Peyer's patch (tissue), 4 donors: ENCODE measurements around the gene KPNA5. TPM values are rescaled to one million over a fixed set of nuclear protein-coding genes. Genes with fewer than 3 reads are reported as not detected.
"Not testable (repeated sequence)": the region's sequence is repeated elsewhere in the genome, so short reads cannot be mapped to it uniquely, and the experiment has no call there.

Experiments
- DNase-seq, 3 donors: peaks; one replicate each; pipeline ENCODE4 v3.0.0-alpha.2; 2017 to 2019
- H3K27ac ChIP-seq, 4 donors: fragments of 200-600 bp; sonication (generic); one replicate each; pipeline ENCODE4 v1.5.1; 2016 to 2019
- H3K27me3 ChIP-seq, 2 donors: fragments of 200-600 bp; sonication (generic); one replicate each; pipeline ENCODE4 v1.5.1; 2019
- H3K36me3 ChIP-seq, 3 donors: fragments of 200-600 bp; sonication (generic); one replicate each; pipeline ENCODE4 v1.5.1; 2016 to 2019
- H3K4me1 ChIP-seq, 4 donors: fragments of 200-600 bp; sonication (generic); one replicate each; pipeline ENCODE4 v1.5.1; 2016 to 2019
- H3K4me3 ChIP-seq, 4 donors: fragments of 200-600 bp; sonication (generic); 1 replicate in 3 of 4; 2 replicates in 1 of 4; pipeline ENCODE4 v1.5.1; 2016 to 2019; ENCODE audit warnings: mild to moderate bottlenecking in 1 of 4
- H3K9me3 ChIP-seq, 4 donors: fragments of 200-600 bp; sonication (generic); one replicate each; pipeline ENCODE4 v1.5.1; 2016 to 2019; ENCODE audit warnings: mild to moderate bottlenecking in 1 of 4
- POLR2A ChIP-seq, 2 donors: fragments of 450-650 bp; IDR thresholded peaks; one replicate each; pipeline ENCODE4 v1.5.1; 2017; ENCODE audit warnings: antibody characterized with exemption in 2 of 2, mild to moderate bottlenecking in 2 of 2, moderate library complexity in 2 of 2
- total RNA-seq, 4 donors: library from RNA; depleted of rRNA; stranded (reverse); fragments of >200 nt; gene quantifications; one replicate each; pipeline ENCODE4 v1.1.0, GENCODE V29; 2016
- TF ChIP-seq, protein P1 (sequence below), 6 experiments: fragments of 450-650 bp in 4 of 6; fragments of 200-600 bp in 2 of 6; sonication (generic) in 1 of 6; IDR thresholded peaks; one replicate each; pipeline ENCODE4 v1.5.1; 2017 to 2019; ENCODE audit warnings: antibody characterized with exemption in 6 of 6, mild to moderate bottlenecking in 3 of 6, moderate library complexity in 1 of 6

The KPNA5 gene
- total RNA-seq, 4 donors from 2014 or later: 2.8 to 15.7 (median 3.2) TPM

DNA sequence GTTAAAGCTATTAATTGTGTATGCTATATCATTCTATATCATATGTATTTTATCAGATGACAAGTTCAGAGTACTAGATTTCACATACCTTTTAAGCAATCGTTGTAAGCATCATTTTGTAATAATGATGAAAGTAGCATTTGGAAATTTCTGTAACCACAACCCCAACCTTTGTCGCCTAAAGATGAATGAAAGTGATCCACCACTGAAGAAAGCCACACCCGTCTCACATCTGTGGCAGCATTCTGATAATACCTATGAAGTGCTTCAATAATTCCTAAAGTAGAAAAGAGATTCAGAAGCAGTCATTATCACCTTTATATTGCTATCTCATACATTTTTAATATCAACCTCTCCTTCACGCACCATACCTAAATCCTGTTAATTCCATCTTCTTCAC is 29.1 kb upstream of the KPNA5 start:
- Histone ChIP-seq H3K27ac (no peak overlapping the region), H3K27me3 (no peaks in the 10 kb centered on the region), H3K4me3 (no peak overlapping the region), H3K9me3 (no peaks in the 10 kb centered on the region), H3K4me1 (no peaks in the 10 kb centered on the region), H3K36me3 (peaks cover 0 to 27% (median 0%) of the 10 kb centered on the region in 3 donors)
- DNase-seq: no peak
- TF ChIP-seq, protein P1, sequence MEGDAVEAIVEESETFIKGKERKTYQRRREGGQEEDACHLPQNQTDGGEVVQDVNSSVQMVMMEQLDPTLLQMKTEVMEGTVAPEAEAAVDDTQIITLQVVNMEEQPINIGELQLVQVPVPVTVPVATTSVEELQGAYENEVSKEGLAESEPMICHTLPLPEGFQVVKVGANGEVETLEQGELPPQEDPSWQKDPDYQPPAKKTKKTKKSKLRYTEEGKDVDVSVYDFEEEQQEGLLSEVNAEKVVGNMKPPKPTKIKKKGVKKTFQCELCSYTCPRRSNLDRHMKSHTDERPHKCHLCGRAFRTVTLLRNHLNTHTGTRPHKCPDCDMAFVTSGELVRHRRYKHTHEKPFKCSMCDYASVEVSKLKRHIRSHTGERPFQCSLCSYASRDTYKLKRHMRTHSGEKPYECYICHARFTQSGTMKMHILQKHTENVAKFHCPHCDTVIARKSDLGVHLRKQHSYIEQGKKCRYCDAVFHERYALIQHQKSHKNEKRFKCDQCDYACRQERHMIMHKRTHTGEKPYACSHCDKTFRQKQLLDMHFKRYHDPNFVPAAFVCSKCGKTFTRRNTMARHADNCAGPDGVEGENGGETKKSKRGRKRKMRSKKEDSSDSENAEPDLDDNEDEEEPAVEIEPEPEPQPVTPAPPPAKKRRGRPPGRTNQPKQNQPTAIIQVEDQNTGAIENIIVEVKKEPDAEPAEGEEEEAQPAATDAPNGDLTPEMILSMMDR (IDR thresholded peaks at IDR 0.05): no peak
- no peak for TF ChIP-seq POLR2A (IDR thresholded peaks at IDR 0.05)

DNA sequence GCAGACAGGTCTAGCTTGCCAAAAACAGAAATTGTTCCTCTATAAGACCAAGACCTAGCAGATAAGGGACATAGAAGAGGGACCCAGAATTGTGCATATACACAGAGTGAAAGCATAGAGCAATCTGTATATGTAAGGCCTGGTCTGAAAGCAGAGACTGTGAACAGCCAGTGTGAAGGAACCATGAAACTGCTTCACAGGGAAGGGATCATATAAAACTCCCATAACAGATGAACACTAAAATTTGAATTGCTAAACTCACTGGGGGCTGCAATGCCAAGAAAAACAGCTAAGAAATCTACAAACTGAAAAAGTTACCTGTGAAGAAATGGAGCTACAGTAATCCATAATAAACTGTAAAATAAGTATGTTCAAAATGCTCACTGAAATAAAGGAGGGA is 19.4 kb upstream of the KPNA5 start:
- H3K9me3 ChIP-seq: no peaks in the 10 kb centered on the region
- peaks cover 0 to 19% (median 3%) of the 10 kb centered on the region in 4 donors for H3K4me1 ChIP-seq
- no peak overlapping the region for H3K27ac ChIP-seq
- H3K36me3 ChIP-seq: peaks cover 0 to 22% (median 0%) of the 10 kb centered on the region in 3 donors
- no peak overlapping the region for H3K4me3 ChIP-seq
- DNase-seq: no peak
- TF ChIP-seq POLR2A (IDR thresholded peaks at IDR 0.05): no peak
- TF ChIP-seq, protein P1 (IDR thresholded peaks at IDR 0.05): no peak
- no peaks in the 10 kb centered on the region for H3K27me3 ChIP-seq

DNA sequence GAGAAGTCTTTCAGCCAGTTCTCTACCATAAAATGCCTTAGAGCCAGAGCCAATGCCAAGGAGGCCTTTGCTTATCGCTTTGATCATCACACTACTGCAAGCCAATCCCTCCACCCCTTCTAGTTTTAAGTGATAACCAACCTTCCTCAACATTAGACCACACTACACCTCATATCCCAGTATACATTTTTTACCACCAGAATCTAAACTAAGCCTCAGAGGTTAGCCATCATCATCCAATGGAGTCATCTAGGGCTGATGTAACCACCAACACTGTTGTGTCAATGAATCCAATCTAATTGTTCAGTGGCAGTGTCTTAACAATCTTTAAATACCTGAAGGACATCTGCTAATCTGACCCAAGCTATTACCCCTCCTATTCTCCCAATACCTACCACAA is 18.8 kb upstream of the KPNA5 start:
- TF ChIP-seq POLR2A (IDR thresholded peaks at IDR 0.05): no peak
- TF ChIP-seq, protein P1 (IDR thresholded peaks at IDR 0.05): no peak
- Histone ChIP-seq H3K9me3 (no peaks in the 10 kb centered on the region), H3K4me3 (no peak overlapping the region), H3K4me1 (peaks cover 0 to 26% (median 5%) of the 10 kb centered on the region in 4 donors), H3K27ac (no peak overlapping the region), H3K36me3 (peaks cover 0 to 20% (median 0%) of the 10 kb centered on the region in 3 donors), H3K27me3 (no peaks in the 10 kb centered on the region)
- DNase-seq: no peak

DNA sequence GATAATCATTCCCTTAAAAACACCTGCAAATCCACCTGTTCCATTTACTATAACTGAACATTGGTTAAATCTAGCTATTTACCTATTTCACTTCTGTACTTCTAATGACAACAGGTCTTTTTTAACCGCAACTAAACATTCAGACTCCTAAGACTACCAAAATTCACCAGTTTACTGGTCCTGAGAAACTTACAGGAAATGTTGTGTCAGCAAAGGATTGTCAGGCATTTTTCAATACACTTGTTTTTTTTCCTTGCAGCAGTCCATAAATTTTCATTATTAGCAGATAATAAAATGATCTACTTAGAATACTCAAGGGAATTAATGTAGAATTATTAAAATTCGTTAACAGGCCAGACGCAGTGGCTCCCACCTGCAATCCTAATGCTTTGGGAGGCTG is 17.7 kb upstream of the KPNA5 start:
- no peaks in the 10 kb centered on the region for H3K27me3 ChIP-seq
- H3K4me1 ChIP-seq: peaks cover 0 to 30% (median 9%) of the 10 kb centered on the region in 4 donors
- H3K27ac ChIP-seq: no peak overlapping the region
- TF ChIP-seq, protein P1 (IDR thresholded peaks at IDR 0.05): no peak
- no peak for TF ChIP-seq POLR2A (IDR thresholded peaks at IDR 0.05)
- DNase-seq: no peak
- H3K36me3 ChIP-seq: peaks cover 0 to 11% (median 0%) of the 10 kb centered on the region in 3 donors
- H3K9me3 ChIP-seq: no peaks in the 10 kb centered on the region
- no peak overlapping the region for H3K4me3 ChIP-seq

DNA sequence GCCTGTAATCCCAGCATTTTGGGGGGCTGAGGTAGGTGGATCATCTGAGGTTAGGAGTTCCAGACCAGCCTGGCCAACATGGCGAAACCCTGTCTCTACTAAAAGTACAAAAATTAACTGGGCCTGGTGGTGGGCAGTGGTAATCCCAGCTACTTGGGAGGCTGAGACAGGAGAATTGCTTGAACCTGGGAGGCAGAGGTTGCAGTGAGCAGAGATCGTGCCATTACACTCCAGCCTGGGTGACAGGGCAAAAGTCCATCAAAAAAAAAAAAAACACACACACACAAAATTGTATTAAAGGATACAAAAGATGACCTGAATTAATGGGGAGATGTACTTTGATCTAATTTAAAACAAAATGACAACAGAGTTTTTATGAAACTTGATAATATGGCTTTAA is 16.8 kb upstream of the KPNA5 start:
- H3K9me3 ChIP-seq, H3K36me3 ChIP-seq, H3K4me3 ChIP-seq, H3K27ac ChIP-seq, DNase-seq, H3K27me3 ChIP-seq: not testable (repeated sequence)
- H3K4me1 ChIP-seq: peaks cover 0 to 30% (median 9%) of the 10 kb centered on the region in 4 donors

DNA sequence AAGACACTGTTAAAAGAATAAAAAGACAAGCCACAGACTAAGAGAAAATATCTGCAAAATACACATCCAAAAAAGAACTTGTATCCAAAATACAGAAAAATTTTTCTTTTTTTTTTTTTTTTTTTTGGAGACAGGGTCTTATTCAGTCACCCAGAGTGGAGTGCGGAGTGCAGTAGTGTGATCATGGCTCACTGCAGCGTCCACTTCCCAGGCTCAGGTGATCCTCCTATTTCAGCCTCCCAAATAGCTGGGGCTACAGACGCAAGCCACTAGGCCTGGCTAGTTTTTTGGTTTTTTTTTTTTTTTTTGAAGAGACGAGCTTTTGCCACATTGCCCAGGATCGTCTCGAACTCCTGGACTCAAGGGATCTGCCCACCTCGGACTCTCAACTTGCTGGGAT is 15.5 kb upstream of the KPNA5 start:
- H3K27ac ChIP-seq: no peak overlapping the region
- no peaks in the 10 kb centered on the region for H3K36me3 ChIP-seq
- no peaks in the 10 kb centered on the region for H3K9me3 ChIP-seq
- no peak overlapping the region for H3K4me3 ChIP-seq
- TF ChIP-seq, protein P1 (IDR thresholded peaks at IDR 0.05): no peak
- TF ChIP-seq POLR2A (IDR thresholded peaks at IDR 0.05): no peak
- no peak for DNase-seq
- H3K4me1 ChIP-seq: peaks cover 0 to 30% (median 9%) of the 10 kb centered on the region in 4 donors
- no peaks in the 10 kb centered on the region for H3K27me3 ChIP-seq
